Activated T-cell treated with anti-CD3 and anti-CD28 coated beads for 48 hours (primary cell): Measurements from ENCODE around the gene ALKBH2.

Experiments used
- DNase-seq: peaks from one replicate; pipeline ENCODE4 v3.0.0-alpha.2; 2020; ENCODE audit warnings: low read depth

ALKBH2 gene

DNA sequence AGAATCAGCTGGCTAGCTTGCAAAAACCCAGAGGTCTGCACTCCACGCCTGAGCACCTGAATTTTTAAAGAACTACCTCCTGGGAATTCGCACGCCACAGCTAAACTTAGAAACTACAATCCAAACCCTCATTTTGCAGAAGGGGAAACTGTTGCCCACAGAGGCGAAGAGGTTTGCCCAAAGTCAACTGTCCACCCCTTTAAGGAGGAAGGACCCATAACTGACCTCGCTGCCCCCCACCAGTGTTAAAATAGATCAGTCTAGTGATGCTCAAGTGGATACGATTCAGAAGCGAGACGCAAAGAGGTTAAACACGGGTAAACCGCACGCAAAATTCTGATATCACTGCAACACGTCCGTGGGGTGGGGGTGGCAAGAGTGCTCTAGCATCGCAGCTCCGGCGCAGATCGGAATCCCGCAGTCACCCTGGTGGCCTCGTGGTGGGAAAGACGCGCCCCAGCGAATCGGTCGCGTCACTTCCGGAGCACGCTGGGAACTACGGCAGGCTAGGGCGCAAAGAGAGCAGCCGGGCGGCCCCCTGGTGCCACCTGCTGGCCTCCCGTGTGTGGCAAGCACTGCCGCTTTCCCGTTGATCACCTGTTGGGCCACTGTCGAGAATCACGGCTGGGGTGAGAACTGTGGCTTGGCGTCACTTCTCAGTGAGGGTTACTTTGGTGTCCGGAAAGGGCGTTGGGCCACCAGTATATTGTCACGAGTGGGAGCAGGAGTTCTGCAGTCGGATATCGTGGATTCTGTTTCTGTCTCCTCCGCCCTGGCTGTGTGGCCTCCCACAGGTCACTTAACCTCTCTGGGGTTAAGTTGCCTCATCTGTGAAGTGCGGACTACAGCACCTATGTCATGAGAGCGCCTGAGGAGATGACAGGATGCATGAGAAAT is at the start of gene ALKBH2:
Gene ALKBH2, minus strand, starts transcription at position 451 of the 897 bp plus-strand sequence. CDS start 686 bp downstream, outside the sequence.
- DNase-seq, result peak; percentile 93

DNA sequence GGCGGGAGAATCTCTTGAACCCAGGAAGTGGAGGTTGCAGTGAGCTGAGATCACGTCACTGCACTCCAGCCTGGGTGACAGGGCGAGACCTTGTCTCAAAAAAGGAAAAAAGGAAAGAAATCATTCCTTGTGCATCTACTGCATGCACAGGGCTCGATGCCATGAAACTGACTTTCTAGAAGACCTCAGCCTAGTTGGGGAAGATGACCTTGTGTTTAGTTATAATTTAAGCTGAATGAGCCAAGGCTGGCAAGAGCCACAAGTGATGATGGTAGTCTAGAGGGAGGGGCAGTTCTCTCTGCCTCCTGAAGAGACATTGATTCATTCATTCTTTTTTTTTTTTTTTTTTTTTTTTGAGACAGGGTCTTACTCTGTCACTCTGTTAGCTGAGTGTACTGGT is 47.3 kb upstream of the ALKBH2 start:
- no peak for DNase-seq

DNA sequence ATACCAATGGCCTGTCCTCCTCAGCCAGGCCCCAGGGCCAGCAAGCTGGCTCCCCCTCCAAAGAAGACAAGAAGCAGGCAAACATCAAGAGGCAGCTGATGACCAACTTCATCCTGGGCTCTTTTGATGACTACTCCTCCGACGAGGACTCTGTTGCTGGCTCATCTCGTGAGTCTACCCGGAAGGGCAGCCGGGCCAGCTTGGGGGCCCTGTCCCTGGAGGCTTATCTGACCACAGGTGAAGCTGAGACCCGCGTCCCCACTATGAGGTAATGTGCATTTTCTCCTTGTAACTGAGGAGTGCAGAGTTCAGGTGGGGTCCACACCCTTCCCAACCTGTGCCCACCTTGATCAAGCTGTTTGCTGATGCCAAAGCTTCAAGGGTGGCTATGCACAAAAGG is 46.5 kb upstream of the ALKBH2 start:
- no peak for DNase-seq

DNA sequence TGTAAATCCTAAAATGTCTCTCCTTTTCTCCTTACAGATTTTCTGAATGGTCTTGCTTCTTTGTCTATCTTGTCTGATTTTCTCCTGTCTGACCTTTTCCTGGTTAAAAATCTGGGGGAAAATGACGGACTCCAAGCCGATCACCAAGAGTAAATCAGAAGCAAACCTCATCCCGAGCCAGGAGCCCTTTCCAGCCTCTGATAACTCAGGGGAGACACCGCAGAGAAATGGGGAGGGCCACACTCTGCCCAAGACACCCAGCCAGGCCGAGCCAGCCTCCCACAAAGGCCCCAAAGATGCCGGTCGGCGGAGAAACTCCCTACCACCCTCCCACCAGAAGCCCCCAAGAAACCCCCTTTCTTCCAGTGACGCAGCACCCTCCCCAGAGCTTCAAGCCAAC is 46.1 kb upstream of the ALKBH2 start:
- no peak for DNase-seq

DNA sequence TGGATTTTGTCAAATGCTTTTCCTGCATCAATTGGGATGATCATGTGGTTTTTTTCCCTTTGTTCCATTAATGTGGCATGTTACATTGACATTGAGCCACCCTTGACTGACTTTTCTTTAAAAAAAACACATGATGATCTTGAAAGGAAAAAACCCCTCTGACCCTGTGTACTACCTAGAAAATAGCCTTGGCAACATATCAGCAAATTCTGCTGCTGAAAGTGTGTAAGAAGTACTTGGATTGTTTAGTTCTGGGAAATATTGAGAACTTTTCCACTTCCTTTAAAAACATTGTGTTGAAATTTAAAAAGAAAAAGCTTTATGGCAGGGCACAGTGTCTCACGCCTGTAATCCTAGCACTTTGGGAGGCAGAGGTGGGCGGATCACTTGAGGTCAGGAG is 43.8 kb upstream of the ALKBH2 start:
- DNase-seq, result no peak

DNA sequence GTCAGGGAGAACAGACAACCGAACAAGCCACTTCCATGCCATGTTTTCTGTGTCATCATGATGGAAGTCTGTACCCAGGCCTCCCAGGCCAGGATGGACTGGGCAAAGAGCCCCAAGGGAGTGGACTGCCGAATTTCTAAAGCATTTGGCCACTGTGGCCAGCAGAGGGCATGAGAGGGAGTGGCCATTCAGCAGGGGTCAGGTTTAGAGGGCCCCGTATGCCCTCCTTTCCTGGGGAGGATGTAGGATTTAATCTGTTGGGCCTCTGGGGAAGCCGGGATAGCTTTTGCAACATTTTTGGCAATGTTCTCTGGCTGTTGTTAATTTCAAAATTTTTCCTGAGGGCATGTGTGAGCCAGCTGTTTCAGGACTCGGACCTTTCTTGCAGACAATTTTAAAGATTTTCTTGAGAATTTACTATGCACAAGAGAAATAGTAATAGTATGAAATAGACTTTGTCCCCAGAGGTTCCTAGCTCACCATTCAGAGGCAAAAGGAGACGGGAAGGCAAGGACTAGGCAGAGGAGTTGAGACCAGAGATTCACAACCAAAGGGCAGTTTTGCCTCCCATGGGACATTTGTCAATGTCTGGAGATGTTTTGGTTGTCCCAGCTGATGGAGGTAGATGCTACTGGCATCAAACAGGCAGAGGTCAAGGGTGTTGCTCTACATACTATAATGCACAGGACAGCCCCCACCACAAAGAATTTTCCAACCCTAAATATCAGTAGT is 41.1 kb upstream of the ALKBH2 start:
- no peak for DNase-seq

DNA sequence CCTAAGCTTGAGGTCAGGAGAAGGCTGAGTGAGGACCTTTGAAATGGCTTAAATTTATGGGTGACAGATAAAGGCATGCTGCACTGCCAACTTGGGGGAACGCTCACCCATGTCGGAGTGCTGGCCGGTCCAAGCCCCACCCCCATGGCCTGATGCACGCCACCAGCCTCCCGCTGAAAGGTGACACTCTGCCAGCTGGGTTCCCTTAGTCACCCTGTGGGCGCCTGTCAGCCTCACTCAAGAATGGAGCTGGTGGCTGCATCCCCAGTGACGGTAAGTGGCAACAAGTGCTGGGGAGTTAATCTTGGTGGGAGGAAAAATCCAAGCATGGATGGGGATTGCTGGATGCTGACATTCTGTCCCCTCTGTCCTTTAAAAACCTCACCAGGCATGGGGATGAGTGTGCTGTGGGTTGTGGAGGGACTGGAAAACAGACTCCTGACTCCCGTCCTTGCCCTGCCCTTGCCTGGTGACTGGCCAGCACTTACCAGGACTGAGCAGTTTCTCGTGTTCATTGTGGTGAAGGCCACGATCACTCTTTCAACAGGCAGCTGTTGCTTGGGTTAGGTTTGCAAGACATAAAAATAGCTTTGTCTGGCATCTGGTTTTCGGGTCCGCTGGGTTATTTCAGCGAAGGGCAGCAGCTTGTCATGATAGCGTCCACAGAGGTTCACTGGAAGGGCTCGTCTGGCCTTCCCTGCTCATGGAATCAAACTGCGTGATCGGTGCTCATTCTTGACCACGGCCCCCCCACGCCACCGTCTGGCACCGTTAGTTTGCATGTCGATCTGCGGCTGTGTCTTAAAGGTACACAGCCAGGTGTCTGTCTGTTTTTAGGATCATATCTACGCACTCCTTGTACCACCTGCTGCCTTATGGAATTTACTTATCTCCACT is 38.1 kb upstream of the ALKBH2 start:
- no peak for DNase-seq

DNA sequence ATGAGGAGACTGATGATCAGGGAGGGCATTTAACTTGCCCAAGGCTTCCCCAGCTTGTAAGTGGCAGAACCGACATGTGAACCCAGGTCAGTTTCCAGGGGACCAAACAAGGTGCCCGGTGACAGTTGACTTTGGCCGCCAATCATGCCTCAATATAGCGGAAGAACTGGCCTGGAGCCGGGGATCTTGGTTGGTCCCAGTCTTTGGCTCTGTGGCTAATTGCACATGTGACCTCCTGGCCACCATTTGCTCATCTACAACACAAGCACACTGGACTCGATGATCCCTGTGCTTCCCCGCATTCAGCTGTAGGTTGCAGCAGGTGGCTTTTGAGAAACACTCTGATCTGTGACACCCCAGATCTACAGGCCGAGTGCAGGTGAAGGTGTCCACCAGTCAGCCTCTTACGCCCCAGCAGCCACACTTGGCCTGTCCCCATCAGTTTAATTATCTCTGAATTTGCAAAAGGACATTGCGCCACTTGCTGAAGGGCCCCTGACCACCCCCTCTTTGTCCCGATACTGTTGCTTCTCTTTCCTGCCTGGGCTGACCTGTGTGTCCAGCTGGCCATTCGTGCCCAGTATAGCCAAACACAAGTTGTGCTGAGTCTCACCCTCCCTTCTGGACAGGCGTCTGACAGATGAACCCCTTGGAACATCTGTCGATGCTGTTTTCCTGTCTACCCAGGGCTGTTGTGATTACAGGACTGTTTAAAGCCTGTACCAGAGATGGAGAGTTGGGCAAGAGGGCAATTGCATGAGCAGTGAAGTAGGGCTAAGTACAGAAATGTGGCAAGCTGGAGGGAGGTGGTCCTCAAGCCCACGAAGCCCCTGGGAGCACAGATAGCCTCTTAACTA is 37.3 kb upstream of the ALKBH2 start:
- no peak for DNase-seq

DNA sequence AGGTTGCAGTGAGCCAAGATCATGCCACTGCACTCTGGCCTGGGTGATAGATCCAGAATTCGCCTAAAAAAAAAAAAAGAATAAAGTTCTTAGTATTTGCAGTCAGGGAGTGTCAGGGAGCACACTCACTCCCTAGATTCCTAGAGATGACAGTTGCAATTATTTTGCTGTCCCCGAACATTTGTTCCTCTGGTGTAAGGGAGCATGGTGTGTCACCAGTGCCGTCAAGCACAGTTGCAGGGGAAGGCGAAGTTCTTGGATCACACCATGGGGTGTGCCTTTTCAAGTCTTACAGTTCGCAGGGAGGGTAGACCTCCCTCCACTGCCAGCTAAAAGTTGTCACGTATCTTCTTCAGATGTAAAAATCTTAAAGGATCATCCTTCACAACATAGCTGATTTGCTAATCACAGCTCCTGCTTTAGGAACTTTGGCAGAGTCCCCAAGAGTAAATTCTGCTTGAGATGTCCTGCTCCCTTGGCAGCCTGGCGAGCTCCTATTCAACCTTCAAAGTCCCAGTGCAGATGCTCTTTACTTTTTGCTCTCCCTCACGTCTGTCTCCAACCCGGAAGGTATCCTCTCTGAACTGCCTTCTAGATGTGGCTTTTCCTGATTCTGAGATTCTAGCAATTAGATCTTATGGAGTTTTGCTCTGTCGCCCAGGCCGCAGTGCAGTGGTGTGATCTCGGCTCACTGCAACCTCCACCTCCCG is 34.4 kb upstream of the ALKBH2 start:
- DNase-seq, result no peak

DNA sequence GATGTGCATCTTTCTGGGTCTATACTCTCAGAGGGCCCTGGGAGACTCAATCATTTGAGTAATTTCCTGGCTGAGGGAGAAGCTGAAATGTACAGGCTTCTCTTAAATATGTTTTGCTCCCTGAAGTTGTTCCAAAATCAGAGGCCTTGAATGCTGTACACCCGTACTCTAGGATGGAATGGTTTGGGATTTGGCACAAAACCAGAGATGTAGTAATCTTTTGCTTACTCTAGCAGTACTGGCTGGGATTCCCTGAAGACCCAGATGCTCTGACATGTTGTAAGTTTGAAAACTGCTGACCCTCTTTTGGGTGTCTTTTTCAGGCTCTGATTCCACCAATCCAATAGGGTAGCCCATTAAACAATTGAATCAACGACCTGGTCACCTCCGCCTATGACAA is 33.5 kb upstream of the ALKBH2 start:
- no peak for DNase-seq

DNA sequence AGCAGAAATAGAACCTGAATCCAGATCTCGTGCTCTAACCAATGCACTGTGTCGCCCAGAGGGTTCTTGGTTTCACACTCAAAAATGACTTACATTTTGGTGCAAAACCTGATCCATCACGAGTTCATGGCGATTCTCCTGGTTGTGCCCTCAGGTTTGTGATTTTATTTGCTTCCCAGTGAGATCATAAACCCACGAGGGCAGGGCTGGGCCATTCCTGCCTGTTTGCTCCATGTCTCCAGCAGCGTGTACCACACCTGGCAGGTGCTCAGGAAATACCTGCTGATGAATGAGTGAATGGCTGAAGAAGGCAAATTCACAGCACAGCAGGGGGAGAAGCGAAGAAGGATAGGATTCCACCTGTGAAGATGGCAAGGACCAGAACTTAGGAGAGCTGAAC is 32.5 kb upstream of the ALKBH2 start:
- DNase-seq, result no peak

DNA sequence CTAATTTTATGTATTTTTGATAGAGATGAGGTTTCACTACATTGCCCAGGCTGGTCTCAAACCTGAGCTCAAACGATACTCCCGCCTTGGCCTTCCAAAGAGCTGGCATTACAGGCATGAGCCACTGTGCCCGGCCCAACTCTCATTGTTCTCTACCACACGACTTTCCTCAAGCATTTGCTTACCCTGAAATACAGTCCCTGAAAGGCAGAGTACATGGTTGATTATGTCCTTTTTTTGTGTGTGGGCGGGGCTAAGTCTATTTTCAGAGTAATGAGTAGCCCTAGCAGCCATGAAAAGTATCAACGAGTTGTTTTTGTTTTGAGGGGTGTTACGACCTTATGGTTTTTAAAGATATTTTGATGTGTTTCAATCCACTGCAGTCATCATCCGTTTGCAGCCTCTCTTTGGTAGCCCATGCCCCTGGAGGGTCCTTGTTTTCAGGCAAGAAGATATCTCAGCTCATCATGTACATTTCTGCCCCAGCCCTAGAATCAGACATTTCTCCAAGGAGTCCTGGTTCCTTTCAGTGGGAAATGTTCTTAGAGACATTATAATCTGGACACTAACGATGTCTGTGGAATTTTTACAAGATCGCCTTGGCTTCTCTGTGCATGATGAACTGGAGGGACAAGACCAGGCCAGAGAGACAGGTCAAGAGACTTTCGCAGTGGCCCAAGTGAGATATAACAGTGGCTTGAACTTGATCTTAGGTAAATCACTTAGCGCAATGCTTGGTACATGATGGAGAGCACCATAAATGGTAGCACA is 31.8 kb upstream of the ALKBH2 start:
- no peak for DNase-seq

DNA sequence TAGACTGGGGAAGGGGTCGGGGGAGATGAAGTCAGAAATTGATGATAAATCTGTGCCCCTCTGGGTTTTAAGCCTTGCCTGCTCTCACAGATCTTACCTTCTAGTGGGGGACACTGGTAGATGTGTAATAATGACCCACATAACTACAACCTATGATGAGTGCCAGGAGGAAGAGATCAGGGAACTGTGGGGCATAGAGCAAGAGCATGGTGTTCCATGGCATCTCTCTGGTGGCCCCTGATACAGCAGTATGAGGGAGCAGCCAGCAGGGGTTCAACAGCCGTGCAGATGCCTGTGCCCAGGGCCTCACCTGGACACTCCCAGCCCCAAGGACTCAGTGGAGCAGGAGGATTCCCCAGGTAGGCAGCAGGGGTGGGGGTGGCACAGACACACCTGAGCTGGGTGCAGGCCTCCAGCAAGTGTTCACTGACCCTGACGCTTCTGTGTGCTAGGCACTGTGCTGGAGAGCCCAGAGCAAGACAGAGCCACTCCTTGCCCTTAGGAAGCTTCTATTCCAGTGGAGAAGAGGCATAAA is 28.1 kb upstream of the ALKBH2 start:
- no peak for DNase-seq

DNA sequence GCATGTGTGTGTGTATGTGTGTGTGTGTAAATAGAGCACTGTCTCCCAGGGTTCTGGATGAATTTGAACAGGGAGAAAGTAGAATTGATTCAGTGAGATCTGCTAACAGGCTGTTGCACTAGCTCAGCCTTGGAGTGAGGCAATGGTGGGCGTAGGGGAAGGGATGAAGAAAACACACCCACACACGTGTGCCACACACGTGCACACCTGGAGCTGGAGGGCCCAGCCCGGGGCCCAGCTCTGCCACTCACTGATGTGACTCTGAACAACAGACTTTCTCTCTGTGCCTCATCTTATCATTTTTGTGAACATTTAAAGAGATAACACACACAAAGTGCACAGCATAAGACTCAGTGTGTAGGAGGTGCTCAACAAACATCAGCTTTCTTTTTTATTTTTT is 27.3 kb upstream of the ALKBH2 start:
- DNase-seq, result no peak

DNA sequence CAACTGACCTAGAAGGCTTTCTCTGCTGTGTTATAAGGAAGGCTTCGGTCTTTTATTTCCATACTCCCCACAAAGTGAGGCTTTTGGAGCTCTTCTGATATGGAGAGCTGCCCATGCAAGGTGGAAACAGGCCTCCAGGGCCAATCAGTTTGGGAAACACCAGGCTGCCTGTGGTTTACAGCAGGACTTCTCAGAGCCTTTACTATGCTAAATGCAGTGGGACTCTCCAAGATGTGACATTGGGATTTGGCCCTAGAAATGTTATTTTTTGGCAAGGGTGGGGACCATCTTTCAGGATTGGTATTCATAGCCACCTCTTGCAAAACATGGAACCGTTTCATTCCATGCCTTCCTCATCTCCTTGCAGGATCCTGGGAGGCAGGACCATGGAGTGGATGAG is 26.8 kb upstream of the ALKBH2 start:
- DNase-seq, result no peak

DNA sequence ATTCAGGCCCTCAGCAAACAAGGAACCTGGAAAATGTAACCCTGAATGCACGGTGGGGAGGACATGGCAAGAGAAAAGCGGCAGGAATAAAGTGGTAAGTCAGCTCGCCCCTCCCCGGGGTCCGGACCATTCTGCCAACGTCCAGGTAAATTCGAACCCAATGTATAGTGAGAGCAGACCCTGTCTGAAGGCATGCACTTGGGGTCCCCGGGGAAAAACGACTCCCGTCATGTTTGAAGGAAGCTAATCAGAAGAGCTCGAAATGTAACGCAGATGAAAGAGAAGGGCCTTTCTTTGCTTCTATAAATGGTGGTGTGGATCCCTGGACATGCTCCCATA is 23.3 kb upstream of the ALKBH2 start:
- DNase-seq, result no peak

DNA sequence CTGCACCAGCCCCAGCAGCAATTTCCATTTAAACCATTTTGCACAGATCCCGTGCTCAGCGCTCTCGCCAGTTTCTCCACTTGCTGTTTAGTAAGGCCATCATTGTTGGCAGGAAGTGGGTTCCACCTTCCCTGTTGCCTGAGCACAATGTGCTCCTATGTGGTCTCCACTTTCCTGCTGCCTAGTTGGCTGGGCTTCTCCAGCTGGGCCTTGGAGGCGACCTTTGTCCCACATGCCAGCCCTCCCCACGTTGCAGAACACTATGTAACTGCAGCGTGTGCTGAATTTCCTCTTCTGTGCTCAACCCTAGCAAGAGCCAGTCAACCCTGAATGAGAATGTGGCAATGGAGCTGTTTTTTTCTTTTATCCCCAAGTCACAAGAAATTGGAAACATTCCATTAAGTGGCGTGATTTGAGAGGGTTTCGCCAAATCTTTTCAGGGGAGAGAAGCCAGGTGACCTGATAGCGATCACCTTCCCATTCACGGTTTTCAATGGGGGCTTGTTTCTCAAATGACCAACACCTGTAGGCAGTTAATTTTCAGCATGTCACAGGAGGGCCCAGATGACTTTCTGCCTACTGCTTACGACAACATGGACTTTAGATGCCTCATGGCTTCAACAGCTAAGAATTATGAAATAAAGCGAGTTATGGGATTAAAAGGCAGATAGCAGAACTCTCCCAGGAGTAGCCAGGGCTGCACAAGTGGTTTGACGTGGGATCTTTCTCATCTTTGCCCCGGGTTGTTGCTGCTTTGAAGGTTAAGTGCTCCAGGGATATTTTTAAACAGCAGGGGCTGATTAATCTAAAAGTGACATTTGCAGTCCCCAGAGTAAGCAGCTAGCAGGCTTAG is 22.7 kb upstream of the ALKBH2 start, which contains the start of gene ACACB:
Gene ACACB, plus strand, starts transcription at position 830 of the 853 bp plus-strand sequence. CDS start 22,819 bp downstream, outside the sequence.
- DNase-seq, result no peak

DNA sequence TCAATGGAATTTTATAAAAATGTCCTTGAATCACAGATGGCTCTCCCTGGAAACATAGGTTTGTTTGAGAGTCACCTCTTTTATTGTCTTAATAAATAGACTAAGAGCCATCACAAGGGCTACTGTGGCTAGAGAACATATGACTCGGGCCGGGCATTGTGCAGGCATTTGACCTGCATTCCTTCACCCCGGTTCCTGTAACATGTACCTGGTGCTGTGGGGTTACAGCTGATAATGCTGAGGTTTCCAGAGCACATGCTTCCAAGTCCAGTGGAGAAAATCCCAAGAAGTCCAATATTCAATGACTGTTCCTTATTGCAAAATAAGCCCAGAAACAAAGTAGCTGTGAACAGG is 22.1 kb upstream of the ALKBH2 start:
- DNase-seq, result no peak

DNA sequence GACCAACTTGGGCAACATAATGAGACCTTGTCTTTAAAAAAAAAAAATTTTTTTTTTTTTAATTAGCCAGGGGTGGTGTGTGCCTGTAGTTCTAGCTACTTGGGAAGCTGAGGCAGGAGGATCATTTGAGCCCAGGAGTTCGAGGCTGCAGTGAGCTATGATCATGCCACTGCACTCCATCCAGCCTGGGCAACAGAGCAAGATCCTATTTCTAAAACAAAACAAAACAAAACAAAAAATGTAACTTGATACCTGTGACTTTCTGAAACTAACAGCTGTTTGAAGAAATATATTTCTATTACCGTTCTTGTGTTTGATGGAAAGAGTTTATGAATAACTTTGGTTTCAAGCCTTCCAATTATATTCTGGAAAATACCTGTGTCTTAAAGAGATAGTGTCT is 21.4 kb upstream of the ALKBH2 start:
- DNase-seq, result no peak
